Kidney epithelial cell (primary cell): ENCODE results near the gene EGFLAM. TPM values are rescaled to one million over a fixed set of nuclear protein-coding genes. Genes with fewer than 3 reads are reported as not detected.

ENCODE experiments used
- DNase-seq: peaks from one replicate; pipeline ENCODE4 v3.0.0-alpha.2; 2010; ENCODE audit warnings: low read depth
- H3K27me3 ChIP-seq: 2 replicates; pipeline ENCODE4 v1.6.0; 2011; ENCODE audit warnings: low read length; ENCODE audit not compliant: control insufficient read depth, insufficient read depth
- H3K36me3 ChIP-seq: 2 replicates; pipeline ENCODE4 v1.5.1; 2011; ENCODE audit warnings: low read length; ENCODE audit not compliant: control insufficient read depth, insufficient read depth
- H3K4me3 ChIP-seq: 2 replicates; pipeline ENCODE4 v1.5.1; 2011; ENCODE audit warnings: low read depth, mild to moderate bottlenecking, control low read depth, low read length
- CTCF ChIP-seq: IDR thresholded peaks from 2 replicates; pipeline ENCODE4 v1.5.1; 2011; ENCODE audit warnings: mild to moderate bottlenecking, moderate library complexity, low read length, control low read depth, inconsistent platforms; ENCODE audit not compliant: insufficient read depth, poor library complexity, severe bottlenecking
- total RNA-seq: library from RNA; depleted of rRNA; stranded (reverse); fragments of >200 nt; gene quantifications from 2 replicates; pipeline ENCODE4 v1.2.3, GENCODE V29; 2015

Gene EGFLAM
- total RNA-seq, 1 donor from 2014 or later = 3.5 TPM

GRCh38 chr5:38297830-38298608 is 39.7 kb downstream of the EGFLAM start:
- no peaks in the 10 kb centered on the region for H3K36me3 ChIP-seq
- no peaks in the 10 kb centered on the region for H3K27me3 ChIP-seq
- no peak for DNase-seq
- H3K4me3 ChIP-seq = no peak overlapping the region
- TF ChIP-seq CTCF = no peak

- Histone ChIP-seq H3K36me3 (no peaks in the 10 kb centered on the region), H3K27me3 (no peaks in the 10 kb centered on the region), H3K4me3 (no peak overlapping the region)
- no peak for TF ChIP-seq CTCF
- DNase-seq = no peak
Measured at GRCh38 chr5:38299585-38299984, 41.2 kb downstream of the EGFLAM start.

GRCh38 chr5:38305148-38305547 is 46.8 kb downstream of the EGFLAM start:
- no peak for TF ChIP-seq CTCF
- no peaks in the 10 kb centered on the region for H3K36me3 ChIP-seq
- no peak for DNase-seq
- no peak overlapping the region for H3K4me3 ChIP-seq
- no peaks in the 10 kb centered on the region for H3K27me3 ChIP-seq

- no peak for TF ChIP-seq CTCF
- no peak overlapping the region for H3K4me3 ChIP-seq
- H3K36me3 ChIP-seq = no peaks in the 10 kb centered on the region
- no peaks in the 10 kb centered on the region for H3K27me3 ChIP-seq
- DNase-seq = no peak
Measured at GRCh38 chr5:38307845-38308244, 49.5 kb downstream of the EGFLAM start.

GRCh38 chr5:38316544-38317224 is 58.3 kb downstream of the EGFLAM start:
- Histone ChIP-seq H3K4me3 (no peak overlapping the region), H3K36me3 (no peaks in the 10 kb centered on the region), H3K27me3 (no peaks in the 10 kb centered on the region)
- no peak for DNase-seq
- TF ChIP-seq CTCF = no peak
